Small intestine (tissue), 7 donors: Measurements from ENCODE around the gene COL4A2. TPM values are rescaled to one million over a fixed set of nuclear protein-coding genes. Genes with fewer than 3 reads are reported as not detected.
A peak's percentile ranks its signal among the peaks of the same experiment; 100 is the strongest.

Source experiments
- DNase-seq, 2 donors: peaks; one replicate each; pipeline versions ENCODE4 v3.0.0 to v3.0.0-alpha.2; 2013
- FAIRE-seq: peaks from 2 replicates; lab custom pipeline; 2012; peaks lifted over from hg19 to GRCh38; lab: Jason Lieb, UNC
- H3K27ac ChIP-seq, 3 donors: one replicate each; pipeline ENCODE4 v1.5.1; 2013; ENCODE audit warnings: low read length in 2 of 3, mild to moderate bottlenecking in 2 of 3, control low read depth in 1 of 3, inconsistent platforms in 1 of 3, low read depth in 1 of 3, moderate library complexity in 1 of 3
- H3K27me3 ChIP-seq, 3 donors: one replicate each; pipeline ENCODE4 v1.6.1; 2013; ENCODE audit warnings: low read length in 3 of 3, inconsistent platforms in 1 of 3; ENCODE audit not compliant: control insufficient read depth in 3 of 3, insufficient read depth in 3 of 3
- H3K36me3 ChIP-seq, 3 donors: one replicate each; pipeline ENCODE4 v1.6.1; 2013; ENCODE audit warnings: low read length in 3 of 3, inconsistent platforms in 1 of 3, low read depth in 1 of 3, mild to moderate bottlenecking in 1 of 3, moderate library complexity in 1 of 3; ENCODE audit not compliant: control insufficient read depth in 3 of 3, insufficient read depth in 2 of 3
- H3K4me1 ChIP-seq, 3 donors: one replicate each; pipeline ENCODE4 v1.6.1; 2013; ENCODE audit warnings: low read length in 2 of 3, inconsistent platforms in 1 of 3, low read depth in 1 of 3, mild to moderate bottlenecking in 1 of 3, moderate library complexity in 1 of 3; ENCODE audit not compliant: control insufficient read depth in 3 of 3, insufficient read depth in 2 of 3
- H3K4me3 ChIP-seq, 3 donors: one replicate each; pipeline ENCODE4 v1.5.1; 2013; ENCODE audit warnings: low read length in 3 of 3, control low read depth in 1 of 3, inconsistent platforms in 1 of 3, low read depth in 1 of 3, mild to moderate bottlenecking in 1 of 3, moderate library complexity in 1 of 3
- H3K9me3 ChIP-seq, 2 donors: one replicate each; pipeline ENCODE4 v1.6.1; 2013; ENCODE audit warnings: low read depth in 1 of 2, low read length in 1 of 2; ENCODE audit not compliant: control insufficient read depth in 2 of 2, insufficient read depth in 1 of 2
- WGBS, 3 donors: extraction: QIAGEN DNeasy Blood & Tissue Kit; methylation state at CpG; one replicate each; pipeline ENCODE4 v1.1.7; 2013; 5-methylcytosine and 5-hydroxymethylcytosine counted together
- polyA plus RNA-seq, 4 donors: library from polyadenylated mRNA; stranded (reverse) in 3 of 4; unstranded in 1 of 4; fragments of 200-250 nt in 3 of 4; fragments of 120-200 nt in 1 of 4; gene quantifications; one replicate each; pipeline versions ENCODE4 v1.2.1 to v1.2.3, GENCODE V29; 2013
- donor health status: healthy with polysubstance abuse.
- donor health status: control.
- donor health status: control.
- donor health status: Bipolar disorder and iron deficiency.
- donor health status: healthy.

COL4A2 gene
- polyA plus RNA-seq, 4 donors, result 42.3 to 120 (median 64.6) TPM

GRCh38 chr13:110540871-110541525 is 233.9 kb downstream of the COL4A2 start:
- peaks cover 0 to 17% (median 0%) of the 10 kb centered on the region in 3 donors for H3K36me3 ChIP-seq
- H3K27ac ChIP-seq, result no peak overlapping the region
- H3K4me3 ChIP-seq, result no peak overlapping the region
- no peak for DNase-seq
- no peaks in the 10 kb centered on the region for H3K9me3 ChIP-seq
- H3K27me3 ChIP-seq, result no peaks in the 10 kb centered on the region
- H3K4me1 ChIP-seq, result peaks cover 0 to 6% (median 0%) of the 10 kb centered on the region in 3 donors
- no peak for FAIRE-seq
- 22 to 74% (median 56%) methylated on average over 15 of the region's 15 CpGs for WGBS, 3 donors

GRCh38 chr13:110541526-110541920 is 234.4 kb downstream of the COL4A2 start:
- no peak overlapping the region for H3K4me3 ChIP-seq
- no peaks in the 10 kb centered on the region for H3K9me3 ChIP-seq
- WGBS, 3 donors, result 47 to 49% (median 49%) methylated on average over 4 of the region's 4 CpGs
- FAIRE-seq (no peak), DNase-seq (no peak)
- H3K36me3 ChIP-seq, result peaks cover 0 to 15% (median 0%) of the 10 kb centered on the region in 3 donors
- H3K4me1 ChIP-seq, result peaks cover 0 to 6% (median 2%) of the 10 kb centered on the region in 3 donors
- H3K27me3 ChIP-seq, result no peaks in the 10 kb centered on the region
- no peak overlapping the region for H3K27ac ChIP-seq

GRCh38 chr13:110542169-110542796 is 235.2 kb downstream of the COL4A2 start:
- FAIRE-seq, result no peak
- 85 to 89% (median 86%) methylated on average over 6 of the region's 6 CpGs for WGBS, 3 donors
- Histone ChIP-seq H3K4me3 (no peak overlapping the region), H3K9me3 (no peaks in the 10 kb centered on the region), H3K4me1 (peaks cover 0 to 6% (median 4%) of the 10 kb centered on the region in 3 donors), H3K27me3 (no peaks in the 10 kb centered on the region), H3K36me3 (peaks cover 0 to 23% (median 0%) of the 10 kb centered on the region in 3 donors), H3K27ac (no peak overlapping the region)
- no peak for DNase-seq

GRCh38 chr13:110546378-110546777 is 239.3 kb downstream of the COL4A2 start:
- no peaks in the 10 kb centered on the region for H3K27me3 ChIP-seq
- no peak overlapping the region for H3K27ac ChIP-seq
- H3K36me3 ChIP-seq, result peaks cover 0 to 29% (median 0%) of the 10 kb centered on the region in 3 donors
- H3K9me3 ChIP-seq, result no peaks in the 10 kb centered on the region
- H3K4me3 ChIP-seq, result no peak overlapping the region
- WGBS, 3 donors, result 93 to 94% (median 94%) methylated on average over 4 of the region's 4 CpGs
- DNase-seq (no peak), FAIRE-seq (no peak)
- H3K4me1 ChIP-seq, result peaks cover 0 to 12% (median 4%) of the 10 kb centered on the region in 3 donors

- H3K27me3 ChIP-seq, result no peaks in the 10 kb centered on the region
- H3K4me1 ChIP-seq, result peaks cover 0 to 8% (median 4%) of the 10 kb centered on the region in 3 donors
- peaks cover 0 to 27% (median 0%) of the 10 kb centered on the region in 3 donors for H3K36me3 ChIP-seq
- peak overlapping the region in 2 of 3 donors; percentile 18 to 55 for H3K27ac ChIP-seq
- 25 to 57% (median 31%) methylated on average over 14 of the region's 14 CpGs for WGBS, 3 donors
- no peak overlapping the region for H3K4me3 ChIP-seq
- no peak for FAIRE-seq
- DNase-seq, result peak in 1 of 2 donors; percentile 96
- H3K9me3 ChIP-seq, result no peaks in the 10 kb centered on the region
Observed at GRCh38 chr13:110546926-110547325, 239.8 kb downstream of the COL4A2 start.

- 76 to 83% (median 81%) methylated on average over 7 of the region's 7 CpGs for WGBS, 3 donors
- Histone ChIP-seq H3K4me3 (no peak overlapping the region), H3K27me3 (no peaks in the 10 kb centered on the region), H3K27ac (no peak overlapping the region), H3K36me3 (peaks cover 0 to 34% (median 0%) of the 10 kb centered on the region in 3 donors), H3K9me3 (no peaks in the 10 kb centered on the region), H3K4me1 (peaks cover 0 to 9% (median 4%) of the 10 kb centered on the region in 3 donors)
- no peak for DNase-seq
- no peak for FAIRE-seq
Observed at GRCh38 chr13:110548891-110549794, 242.1 kb downstream of the COL4A2 start.

GRCh38 chr13:110549795-110550160 is 242.7 kb downstream of the COL4A2 start:
- WGBS, 3 donors, result 94 to 97% (median 95%) methylated on average over 11 of the region's 11 CpGs
- Histone ChIP-seq H3K4me3 (no peak overlapping the region), H3K9me3 (no peaks in the 10 kb centered on the region), H3K27ac (no peak overlapping the region), H3K27me3 (no peaks in the 10 kb centered on the region), H3K4me1 (peaks cover 2 to 12% (median 4%) of the 10 kb centered on the region in 3 donors), H3K36me3 (peaks cover 0 to 40% (median 0%) of the 10 kb centered on the region in 3 donors)
- no peak for FAIRE-seq
- no peak for DNase-seq

GRCh38 chr13:110551284-110551683 is 244.2 kb downstream of the COL4A2 start:
- WGBS, 3 donors, result 24 to 52% (median 35%) methylated on average over 11 of the region's 11 CpGs
- H3K4me1 ChIP-seq, result peaks cover 2 to 27% (median 6%) of the 10 kb centered on the region in 3 donors
- H3K27me3 ChIP-seq, result no peaks in the 10 kb centered on the region
- DNase-seq (no peak), FAIRE-seq (no peak)
- peak overlapping the region in 1 of 3 donors; percentile 18 for H3K27ac ChIP-seq
- no peaks in the 10 kb centered on the region for H3K9me3 ChIP-seq
- H3K36me3 ChIP-seq, result peaks cover 0 to 50% (median 0%) of the 10 kb centered on the region in 3 donors
- H3K4me3 ChIP-seq, result no peak overlapping the region
